A673 (cell line): ENCODE data around the gene BACH2. TPM values are rescaled to one million over a fixed set of nuclear protein-coding genes. Genes with fewer than 3 reads are reported as not detected.

Experiments used
- BruUV-seq: library from RNA; stranded (reverse); fragments of 400-500 nt; replicated peaks from 2 replicates; lab custom pipeline; 2021; lab: Mats Ljungman, UMichigan
- CTCF ChIA-PET: fragments of 300-600 bp; sonication (Branson Sonifier 250); formaldehyde crosslinking; loops from one replicate; lab custom pipeline; 2022; ENCODE audit warnings: antibody characterized with exemption; lab: Charles Lee
- POLR2A ChIA-PET: fragments of 300-600 bp; sonication (Branson Sonifier 250); formaldehyde crosslinking; loops from one replicate; lab custom pipeline; 2022; ENCODE audit warnings: antibody characterized with exemption; ENCODE audit not compliant: low non-redundant PET; lab: Charles Lee
- DNase-seq: peaks from one replicate; pipeline ENCODE4 v3.0.0-alpha.2; 2015; ENCODE audit warnings: low spot score
- H3K27ac ChIP-seq: fragments of 200-600 bp; sonication (generic); 2 replicates; pipeline ENCODE4 v1.5.1; 2016; ENCODE audit warnings: mixed run types, low read depth, mild to moderate bottlenecking, mixed read lengths, antibody characterized with exemption, low read length; ENCODE audit not compliant: poor library complexity, severe bottlenecking
- H3K27me3 ChIP-seq: fragments of 200-600 bp; sonication (generic); replicated peaks from 2 replicates; pipeline ENCODE4 v1.6.1; 2017; ENCODE audit warnings: mixed run types, low read depth, mild to moderate bottlenecking, mixed read lengths, antibody characterized with exemption, low read length; ENCODE audit not compliant: insufficient read depth, poor library complexity
- H3K36me3 ChIP-seq: fragments of 200-600 bp; sonication (generic); 2 replicates; pipeline ENCODE4 v1.6.1; 2016; ENCODE audit warnings: mixed run types, mild to moderate bottlenecking, mixed read lengths, antibody characterized with exemption, low read length; ENCODE audit not compliant: insufficient read depth, poor library complexity, severe bottlenecking
- H3K4me1 ChIP-seq: fragments of 200-600 bp; sonication (generic); 2 replicates; pipeline ENCODE4 v1.6.1; 2017; ENCODE audit warnings: mixed run types, mild to moderate bottlenecking, mixed read lengths, antibody characterized with exemption, low read length; ENCODE audit not compliant: insufficient read depth, poor library complexity, severe bottlenecking
- H3K4me3 ChIP-seq: fragments of 200-600 bp; sonication (generic); 2 replicates; pipeline ENCODE4 v1.5.1; 2016; ENCODE audit warnings: low read depth, mixed run types, mild to moderate bottlenecking, mixed read lengths, low read length; ENCODE audit not compliant: poor library complexity, severe bottlenecking
- H3K9me3 ChIP-seq: fragments of 200-600 bp; sonication (generic); 2 replicates; pipeline ENCODE4 v1.6.1; 2016; ENCODE audit warnings: mixed run types, low read depth, mild to moderate bottlenecking, mixed read lengths, antibody characterized with exemption, low read length; ENCODE audit not compliant: poor library complexity, severe bottlenecking
- EZH2 ChIP-seq: fragments of 200-600 bp; sonication (generic); IDR thresholded peaks from 2 replicates; pipeline ENCODE4 v1.6.1; 2017; ENCODE audit warnings: borderline replicate concordance, low read depth, mild to moderate bottlenecking, mixed read lengths, antibody characterized with exemption, low read length; ENCODE audit not compliant: poor library complexity, severe bottlenecking
- intact Hi-C: fragments of 100-400 bp; cut with micrococcal nuclease; formaldehyde crosslinking; loops from one replicate; pipeline ENCODE4 v1.10.0; 2022; ENCODE audit not compliant: unreplicated experiment
- total RNA-seq: library from RNA; stranded (reverse); gene quantifications from 2 replicates; pipeline ENCODE4 v1.2.3, GENCODE V29; 2021
- TF ChIP-seq, protein P1 (sequence below): fragments of 300-800, 200-600 bp; sonication (generic); conservative IDR thresholded peaks from 2 replicates; pipeline ENCODE4 v1.5.1; 2017; ENCODE audit warnings: low read depth, mild to moderate bottlenecking, antibody characterized with exemption, low read length, moderate library complexity, mixed read lengths

The BACH2 gene
- total RNA-seq, 1 experiment from 2014 or later, result 0.37 TPM

DNA sequence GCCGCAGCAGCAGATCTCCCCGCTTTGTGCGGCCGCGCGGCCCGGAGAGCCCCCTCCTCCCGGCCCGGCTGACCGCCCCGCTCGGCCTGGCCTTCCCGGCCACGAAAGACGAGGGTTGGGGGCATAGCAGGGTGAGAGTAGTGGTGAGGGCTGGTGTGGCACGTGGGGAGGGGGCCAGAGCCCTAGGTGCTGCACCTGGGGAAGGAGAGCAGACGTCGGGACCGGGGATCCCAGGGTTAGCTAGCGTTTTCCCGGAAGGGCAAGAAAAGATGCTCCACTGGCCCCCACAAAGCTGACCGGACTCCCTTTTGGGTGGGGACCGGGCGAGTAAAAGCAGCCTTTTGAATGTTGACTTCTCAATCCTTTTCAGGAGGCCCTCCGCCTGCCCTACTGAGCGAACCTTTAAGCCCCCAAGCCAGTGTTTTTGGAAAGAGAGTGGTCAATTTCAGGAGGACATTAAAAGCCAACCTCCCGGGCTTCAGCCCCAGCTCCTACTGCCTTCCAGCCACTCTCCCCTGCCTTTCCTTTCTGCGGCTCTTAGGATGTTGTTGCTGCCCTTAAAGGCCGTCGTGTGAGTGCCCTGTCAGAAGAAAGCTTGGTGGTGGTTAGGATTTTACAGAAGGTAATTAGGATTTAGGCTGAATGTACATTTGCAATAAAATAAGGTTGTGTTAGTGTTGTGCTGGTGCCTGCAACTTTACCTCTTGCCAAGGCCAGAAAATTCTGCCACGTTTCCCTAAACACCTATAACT is 648 bp upstream of the BACH2 start:
- Histone ChIP-seq H3K27ac (no peak overlapping the region), H3K4me3 (peak overlapping the region; percentile 54), H3K36me3 (no peaks in the 10 kb centered on the region), H3K4me1 (peaks cover 13% of the 10 kb centered on the region), H3K27me3 (peaks cover 86% of the 10 kb centered on the region), H3K9me3 (no peaks in the 10 kb centered on the region)
- TF ChIP-seq EZH2, result no peak
- BruUV-seq, result no TSS peak
- no peak for DNase-seq
- ChIA-PET POLR2A (interaction anchor here (0.6 kb wide), 1 partner anchor 486 kb away, joined by 3 read pairs; no protein-coding TSS in a partner anchor), CTCF (interaction anchor here (0.7 kb wide), 1 partner anchor 357 kb away, joined by 3 read pairs; no protein-coding TSS in a partner anchor)
- intact Hi-C loops, result loop anchor here (10.0 kb wide), 1 partner anchor 352 kb away; no protein-coding TSS in a partner anchor

DNA sequence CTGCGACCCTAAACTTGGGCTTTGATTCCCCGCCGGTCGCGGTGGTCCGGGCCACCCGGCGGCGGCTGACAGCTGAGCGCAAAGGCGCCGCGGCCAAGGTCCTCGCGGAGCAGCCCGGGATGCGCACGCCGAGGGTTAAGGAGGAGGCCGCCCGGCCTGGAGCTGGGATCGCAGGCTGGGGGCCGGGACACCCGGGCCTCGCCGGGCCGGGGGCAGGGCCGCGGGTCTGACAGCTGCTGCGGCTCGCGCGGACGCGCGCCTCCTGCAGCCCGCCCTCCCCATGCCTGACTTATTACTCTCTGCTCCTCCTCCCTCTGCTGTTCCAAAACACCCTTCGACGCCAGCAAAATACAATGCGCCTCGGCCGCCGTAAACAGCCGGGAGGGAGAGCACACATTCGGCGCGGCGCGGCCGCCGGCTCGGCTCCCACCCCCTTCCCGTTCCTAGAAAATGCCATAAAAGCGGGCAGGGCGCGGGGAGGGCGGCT is 746 bp downstream of the BACH2 start:
- DNase-seq, result peak; percentile 64
- TF ChIP-seq, protein P1, sequence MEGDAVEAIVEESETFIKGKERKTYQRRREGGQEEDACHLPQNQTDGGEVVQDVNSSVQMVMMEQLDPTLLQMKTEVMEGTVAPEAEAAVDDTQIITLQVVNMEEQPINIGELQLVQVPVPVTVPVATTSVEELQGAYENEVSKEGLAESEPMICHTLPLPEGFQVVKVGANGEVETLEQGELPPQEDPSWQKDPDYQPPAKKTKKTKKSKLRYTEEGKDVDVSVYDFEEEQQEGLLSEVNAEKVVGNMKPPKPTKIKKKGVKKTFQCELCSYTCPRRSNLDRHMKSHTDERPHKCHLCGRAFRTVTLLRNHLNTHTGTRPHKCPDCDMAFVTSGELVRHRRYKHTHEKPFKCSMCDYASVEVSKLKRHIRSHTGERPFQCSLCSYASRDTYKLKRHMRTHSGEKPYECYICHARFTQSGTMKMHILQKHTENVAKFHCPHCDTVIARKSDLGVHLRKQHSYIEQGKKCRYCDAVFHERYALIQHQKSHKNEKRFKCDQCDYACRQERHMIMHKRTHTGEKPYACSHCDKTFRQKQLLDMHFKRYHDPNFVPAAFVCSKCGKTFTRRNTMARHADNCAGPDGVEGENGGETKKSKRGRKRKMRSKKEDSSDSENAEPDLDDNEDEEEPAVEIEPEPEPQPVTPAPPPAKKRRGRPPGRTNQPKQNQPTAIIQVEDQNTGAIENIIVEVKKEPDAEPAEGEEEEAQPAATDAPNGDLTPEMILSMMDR, result no peak
- TF ChIP-seq EZH2, result no peak
- no TSS peak for BruUV-seq
- peaks cover 88% of the 10 kb centered on the region for H3K27me3 ChIP-seq
- H3K4me3 ChIP-seq, result peak overlapping the region; percentile 54
- ChIA-PET CTCF (interaction anchor here (0.6 to 0.7 kb wide), 2 partner anchors 77 to 375 kb away, joined by 5 to 7 read pairs; no protein-coding TSS in a partner anchor), POLR2A (no interaction called here)
- intact Hi-C loops, result loop anchor here (10.0 kb wide), 1 partner anchor 351 kb away; no protein-coding TSS in a partner anchor
- H3K36me3 ChIP-seq, result no peaks in the 10 kb centered on the region
- no peaks in the 10 kb centered on the region for H3K9me3 ChIP-seq
- H3K4me1 ChIP-seq, result peaks cover 13% of the 10 kb centered on the region
- no peak overlapping the region for H3K27ac ChIP-seq

DNA sequence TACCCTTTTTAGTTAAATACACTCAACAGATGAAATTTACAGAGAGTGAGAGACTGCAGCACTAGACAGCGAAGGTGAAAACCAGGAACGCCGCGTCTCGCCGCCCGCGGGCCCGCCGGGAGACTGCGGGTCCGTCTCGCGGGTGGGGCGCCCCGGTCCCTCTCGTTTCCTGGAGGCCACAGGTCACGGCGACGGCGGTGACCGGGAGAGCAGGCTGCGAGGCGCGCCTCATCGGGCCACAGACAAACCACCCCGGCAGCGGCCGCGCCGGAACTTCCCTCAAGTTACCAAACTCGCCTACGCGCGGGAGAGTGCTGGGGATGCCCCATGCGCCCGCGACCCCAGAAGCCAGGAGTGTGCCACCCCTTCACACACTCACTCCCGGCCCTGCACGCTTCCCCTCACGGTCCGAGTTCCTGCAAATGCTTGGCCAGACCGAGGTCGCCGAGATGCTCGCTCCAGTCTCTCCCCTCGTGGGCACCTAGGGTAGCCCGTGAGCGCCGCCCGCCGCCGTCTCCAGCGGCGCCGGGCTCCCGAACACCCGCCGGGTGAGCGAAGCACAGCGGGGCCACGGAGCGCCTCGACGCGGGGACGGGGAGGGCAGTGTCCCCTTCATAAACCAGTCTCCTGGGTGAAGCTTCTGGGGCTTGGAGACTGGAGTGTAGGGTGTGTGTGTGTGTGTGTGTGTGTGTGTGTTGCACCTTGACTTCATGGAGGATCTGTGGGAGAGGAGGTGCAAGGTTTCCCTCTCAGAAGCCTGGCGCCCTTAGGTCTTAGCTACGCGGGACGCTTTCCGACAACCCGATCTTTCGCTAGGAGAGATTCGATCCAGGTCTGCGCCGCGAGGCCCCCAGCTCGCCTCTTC is 1.4 kb downstream of the BACH2 start:
- peaks cover 13% of the 10 kb centered on the region for H3K4me1 ChIP-seq
- H3K9me3 ChIP-seq, result no peaks in the 10 kb centered on the region
- peak; percentile 20 for DNase-seq
- intact Hi-C loops, result loop anchor here (5.0 to 10.0 kb wide), 2 partner anchors 323 to 350 kb away; no protein-coding TSS in a partner anchor
- ChIA-PET CTCF (interaction anchor here (0.6 kb wide), 1 partner anchor 77 kb away, joined by 5 read pairs; no protein-coding TSS in a partner anchor), POLR2A (no interaction called here)
- H3K4me3 ChIP-seq, result peak overlapping the region; percentile 54
- no peaks in the 10 kb centered on the region for H3K36me3 ChIP-seq
- peak; percentile 72 for TF ChIP-seq EZH2
- TF ChIP-seq, protein P1, result no peak
- no peak overlapping the region for H3K27ac ChIP-seq
- H3K27me3 ChIP-seq, result peaks cover 82% of the 10 kb centered on the region
- no TSS peak for BruUV-seq
